Thyroid gland (tissue), 4 donors: ENCODE results near the gene DTNB. TPM values are rescaled to one million over a fixed set of nuclear protein-coding genes. Genes with fewer than 3 reads are reported as not detected.
"Not testable (repeated sequence)": the region's sequence is repeated elsewhere in the genome, so short reads cannot be mapped to it uniquely, and the experiment has no call there.

Source experiments
- DNase-seq, 2 donors: peaks; one replicate each; pipeline ENCODE4 v3.0.0-alpha.2; 2019
- H3K27ac ChIP-seq, 3 donors: fragments of 200-600 bp; sonication (generic); 1 replicate in 2 of 3; 2 replicates in 1 of 3; pipeline ENCODE4 v1.5.1; 2016 to 2019; ENCODE audit warnings: mild to moderate bottlenecking in 1 of 3, moderate library complexity in 1 of 3
- H3K27me3 ChIP-seq: fragments of 200-600 bp; sonication (generic); one replicate; pipeline ENCODE4 v1.5.1; 2019
- H3K36me3 ChIP-seq, 2 donors: fragments of 200-600 bp; sonication (generic); one replicate each; pipeline ENCODE4 v1.5.1; 2016 to 2019
- H3K4me1 ChIP-seq, 2 donors: fragments of 200-600 bp; sonication (generic); one replicate each; pipeline ENCODE4 v1.5.1; 2017 to 2019
- H3K4me3 ChIP-seq, 3 donors: fragments of 200-600 bp; sonication (generic); replicated peaks in 1 of 3; 1 replicate in 2 of 3; 2 replicates in 1 of 3; pipeline ENCODE4 v1.5.1; 2016; ENCODE audit warnings: mild to moderate bottlenecking in 1 of 3
- H3K9me3 ChIP-seq: fragments of 200-600 bp; sonication (generic); one replicate; pipeline ENCODE4 v1.5.1; 2017
- POLR2A ChIP-seq, 2 donors: fragments of 450-650 bp; IDR thresholded peaks; one replicate each; pipeline ENCODE4 v1.6.1; 2017; ENCODE audit warnings: antibody characterized with exemption in 2 of 2, mild to moderate bottlenecking in 2 of 2, moderate library complexity in 1 of 2
- WGBS, 2 donors: methylation state at CpG; one replicate each; pipeline ENCODE4 v1.1.5; 2017; 5-methylcytosine and 5-hydroxymethylcytosine counted together
- intact Hi-C: fragments of 100-400 bp; cut with DNase I; formaldehyde crosslinking; loops from one replicate; pipeline ENCODE4 v1.15.1; 2023
- total RNA-seq, 4 donors: library from RNA; depleted of rRNA; stranded (reverse); fragments of >200 nt; gene quantifications; one replicate each; pipeline ENCODE4 v1.2.3, GENCODE V29; 2016
- TF ChIP-seq, protein P1 (sequence below), 6 experiments: fragments of 200-600 bp in 3 of 6; fragments of 450-650 bp in 3 of 6; sonication (generic) in 3 of 6; IDR thresholded peaks; one replicate each; pipeline ENCODE4 v1.5.1; 2016 to 2019; ENCODE audit warnings: antibody characterized with exemption in 6 of 6, mild to moderate bottlenecking in 2 of 6, inconsistent platforms in 1 of 6, moderate library complexity in 1 of 6

The DTNB gene
- total RNA-seq, 4 donors from 2014 or later = 38.9 to 75.2 (median 55.5) TPM

DNA sequence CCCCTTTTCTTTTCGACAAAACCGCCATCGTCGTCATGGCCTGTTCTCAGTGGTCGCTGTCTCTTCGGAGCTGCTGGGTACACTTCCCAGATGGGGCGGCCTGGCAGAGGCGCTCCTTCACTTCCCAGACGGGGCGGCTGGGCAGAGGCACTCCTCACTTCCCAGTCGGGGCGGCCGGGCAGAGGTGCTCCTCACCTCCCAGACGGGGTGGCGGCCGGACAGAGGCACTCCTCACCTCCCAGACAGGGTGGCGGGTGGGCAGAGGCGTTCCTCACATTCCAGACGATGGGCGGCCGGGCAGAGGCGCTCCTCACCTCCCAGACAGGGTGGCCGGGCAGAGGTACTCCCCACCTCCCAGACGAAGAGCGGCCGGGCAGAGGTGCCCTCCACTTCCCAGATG lies 138.9 kb downstream of the DTNB start:
- 99% methylated on average over 20 to 21 of the region's 26 CpGs for WGBS, 2 donors
- H3K27me3 ChIP-seq = no peaks in the 10 kb centered on the region
- DNase-seq = no peak

DNA sequence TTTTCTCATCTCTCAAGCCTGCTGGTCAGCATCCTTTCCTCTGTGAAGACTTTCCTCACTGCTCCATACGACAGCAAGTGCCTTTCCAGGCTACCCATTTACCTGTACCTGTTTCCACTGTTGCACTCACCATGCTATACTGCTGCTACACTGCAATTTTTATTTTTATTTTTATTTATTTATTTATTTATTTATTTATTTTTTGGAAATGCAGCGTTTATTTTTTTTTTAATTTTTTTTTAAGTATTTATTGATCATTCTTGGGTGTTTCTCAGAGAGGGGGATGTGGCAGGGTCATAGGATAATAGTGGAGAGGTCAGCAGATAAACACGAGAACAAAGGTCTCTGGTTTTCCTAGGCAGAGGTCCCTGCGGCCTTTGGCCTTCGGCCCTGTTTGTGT lies 139.6 kb downstream of the DTNB start:
- DNase-seq, intact Hi-C loops, H3K27me3 ChIP-seq, H3K36me3 ChIP-seq, H3K9me3 ChIP-seq, H3K4me3 ChIP-seq, H3K4me1 ChIP-seq, H3K27ac ChIP-seq: not testable (repeated sequence)
- WGBS, 2 donors = 78 to 83% methylated on average over 5 of the region's 5 CpGs

More for the DNA sequence above, 138.9 kb downstream of the DTNB start:
- no peaks in the 10 kb centered on the region for H3K36me3 ChIP-seq
- H3K4me1 ChIP-seq = peaks cover 0 to 5% of the 10 kb centered on the region in 2 donors
- TF ChIP-seq, protein P1, sequence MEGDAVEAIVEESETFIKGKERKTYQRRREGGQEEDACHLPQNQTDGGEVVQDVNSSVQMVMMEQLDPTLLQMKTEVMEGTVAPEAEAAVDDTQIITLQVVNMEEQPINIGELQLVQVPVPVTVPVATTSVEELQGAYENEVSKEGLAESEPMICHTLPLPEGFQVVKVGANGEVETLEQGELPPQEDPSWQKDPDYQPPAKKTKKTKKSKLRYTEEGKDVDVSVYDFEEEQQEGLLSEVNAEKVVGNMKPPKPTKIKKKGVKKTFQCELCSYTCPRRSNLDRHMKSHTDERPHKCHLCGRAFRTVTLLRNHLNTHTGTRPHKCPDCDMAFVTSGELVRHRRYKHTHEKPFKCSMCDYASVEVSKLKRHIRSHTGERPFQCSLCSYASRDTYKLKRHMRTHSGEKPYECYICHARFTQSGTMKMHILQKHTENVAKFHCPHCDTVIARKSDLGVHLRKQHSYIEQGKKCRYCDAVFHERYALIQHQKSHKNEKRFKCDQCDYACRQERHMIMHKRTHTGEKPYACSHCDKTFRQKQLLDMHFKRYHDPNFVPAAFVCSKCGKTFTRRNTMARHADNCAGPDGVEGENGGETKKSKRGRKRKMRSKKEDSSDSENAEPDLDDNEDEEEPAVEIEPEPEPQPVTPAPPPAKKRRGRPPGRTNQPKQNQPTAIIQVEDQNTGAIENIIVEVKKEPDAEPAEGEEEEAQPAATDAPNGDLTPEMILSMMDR (IDR thresholded peaks at IDR 0.05) = no peak
- no peak for TF ChIP-seq POLR2A (IDR thresholded peaks at IDR 0.05)
- H3K9me3 ChIP-seq = no peaks in the 10 kb centered on the region
- H3K4me3 ChIP-seq = no peak overlapping the region
- intact Hi-C loops = no loop called here
- no peak overlapping the region for H3K27ac ChIP-seq

DNA sequence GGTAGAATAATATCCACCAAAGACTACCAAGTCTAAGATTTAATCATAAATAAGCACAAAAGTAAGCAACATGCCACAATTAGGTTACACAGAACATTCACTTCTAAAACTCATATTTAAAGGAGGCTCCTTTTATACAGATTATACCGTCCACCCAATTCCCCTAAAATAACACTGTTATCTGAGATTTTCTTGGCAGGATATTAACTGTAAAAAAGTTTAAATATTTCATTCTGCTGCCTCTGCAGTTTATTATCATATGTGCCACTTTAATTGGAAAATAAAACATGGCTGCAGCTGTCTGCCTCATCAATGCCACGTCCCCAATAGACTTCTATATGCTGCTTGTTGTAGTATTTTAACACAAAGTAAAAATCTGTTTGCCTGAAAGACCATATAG lies 140.9 kb downstream of the DTNB start:
- Histone ChIP-seq H3K27ac (no peak overlapping the region), H3K4me3 (no peak overlapping the region), H3K36me3 (no peaks in the 10 kb centered on the region), H3K27me3 (no peaks in the 10 kb centered on the region), H3K9me3 (no peaks in the 10 kb centered on the region), H3K4me1 (peaks cover 0 to 3% of the 10 kb centered on the region in 2 donors)
- TF ChIP-seq POLR2A (IDR thresholded peaks at IDR 0.05) = no peak
- TF ChIP-seq, protein P1 (IDR thresholded peaks at IDR 0.05) = no peak
- DNase-seq = no peak
- intact Hi-C loops = no loop called here
- 73 to 81% methylated on average over 2 of the region's 2 CpGs for WGBS, 2 donors

DNA sequence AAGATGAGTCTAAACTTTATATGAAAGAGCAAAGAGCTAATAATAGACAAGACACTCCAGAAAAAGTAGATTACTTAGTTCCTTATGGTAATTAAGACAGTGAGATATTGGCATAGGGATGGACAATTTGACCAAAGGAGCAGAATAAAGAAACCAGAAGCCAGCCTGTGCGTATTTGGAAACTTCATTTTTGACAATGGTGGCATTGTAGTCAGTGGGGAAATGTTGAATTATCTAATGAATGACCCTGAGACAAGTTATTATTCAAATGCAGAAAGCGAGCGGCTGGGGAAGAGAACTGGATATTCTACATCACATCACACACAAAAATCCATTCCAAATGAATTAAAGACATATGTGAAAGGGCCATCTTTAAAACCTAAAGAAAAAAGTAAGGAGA lies 144.3 kb downstream of the DTNB start:
- H3K27ac ChIP-seq = no peak overlapping the region
- 96 to 98% methylated on average over 3 of the region's 3 CpGs for WGBS, 2 donors
- DNase-seq = no peak
- H3K36me3 ChIP-seq = no peaks in the 10 kb centered on the region
- TF ChIP-seq POLR2A (IDR thresholded peaks at IDR 0.05) = no peak
- TF ChIP-seq, protein P1 (IDR thresholded peaks at IDR 0.05) = no peak
- no peaks in the 10 kb centered on the region for H3K4me1 ChIP-seq
- intact Hi-C loops = loop anchor here (10.0 kb wide), 2 partner anchors 154 to 184 kb away; partner anchors contain the start of gene DNMT3A
- no peak overlapping the region for H3K4me3 ChIP-seq
- H3K27me3 ChIP-seq = no peaks in the 10 kb centered on the region
- H3K9me3 ChIP-seq = no peaks in the 10 kb centered on the region

DNA sequence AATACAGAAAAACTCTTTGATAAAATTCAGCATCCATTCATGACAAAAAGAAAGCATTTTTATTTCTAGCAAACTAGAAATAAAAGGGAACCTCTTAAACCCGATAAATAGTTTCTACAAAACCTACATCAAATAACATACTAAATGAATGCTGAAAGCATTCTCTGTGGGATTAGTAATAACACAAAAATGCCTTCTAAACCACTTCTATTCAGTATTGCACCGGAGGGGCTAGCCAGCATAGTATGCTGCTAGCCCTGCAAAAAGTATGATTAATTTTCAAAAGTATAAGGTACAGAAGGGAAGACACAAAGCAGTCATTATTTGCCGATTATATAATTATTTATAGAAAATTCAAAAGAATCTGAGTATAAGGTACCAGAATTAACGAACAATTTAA lies 145.2 kb downstream of the DTNB start:
- no peak for DNase-seq
- WGBS, 2 donors = 90 to 93% methylated on average over 4 of the region's 4 CpGs
- no peak overlapping the region for H3K27ac ChIP-seq
- no peaks in the 10 kb centered on the region for H3K36me3 ChIP-seq
- H3K4me3 ChIP-seq = no peak overlapping the region
- H3K27me3 ChIP-seq = no peaks in the 10 kb centered on the region
- TF ChIP-seq, protein P1 (IDR thresholded peaks at IDR 0.05) = no peak
- no peak for TF ChIP-seq POLR2A (IDR thresholded peaks at IDR 0.05)
- H3K9me3 ChIP-seq = no peaks in the 10 kb centered on the region
- H3K4me1 ChIP-seq = no peaks in the 10 kb centered on the region
- intact Hi-C loops = loop anchor here (10.0 kb wide), 2 partner anchors 153 to 183 kb away; partner anchors contain the start of gene DNMT3A

DNA sequence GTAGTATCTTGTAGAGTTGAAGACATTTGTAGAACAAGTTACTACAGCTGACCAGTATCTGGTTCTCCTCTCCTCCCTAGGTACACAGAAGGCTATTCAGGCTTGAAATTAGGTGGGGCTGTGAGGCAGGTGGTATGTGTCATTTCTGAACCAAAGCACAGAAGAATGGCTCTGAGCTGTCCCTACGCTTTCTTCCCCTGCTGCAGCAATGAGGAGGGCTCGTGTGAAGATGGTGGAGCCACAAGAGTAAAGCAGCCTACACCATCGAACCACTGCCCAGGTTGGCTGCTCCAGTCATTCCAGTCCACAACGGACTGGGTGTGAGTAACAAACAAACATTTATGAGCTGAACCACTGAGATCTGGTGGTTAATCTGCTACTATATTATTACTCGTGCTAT lies 148.9 kb downstream of the DTNB start:
- no peak for TF ChIP-seq POLR2A (IDR thresholded peaks at IDR 0.05)
- TF ChIP-seq, protein P1 (IDR thresholded peaks at IDR 0.05) = no peak
- Histone ChIP-seq H3K4me3 (no peak overlapping the region), H3K36me3 (no peaks in the 10 kb centered on the region), H3K27ac (no peak overlapping the region), H3K27me3 (no peaks in the 10 kb centered on the region), H3K9me3 (no peaks in the 10 kb centered on the region), H3K4me1 (peaks cover 0 to 6% of the 10 kb centered on the region in 2 donors)
- intact Hi-C loops = loop anchor here (10.0 kb wide), 2 partner anchors 150 to 180 kb away; partner anchors contain the start of gene DNMT3A
- no peak for DNase-seq
- WGBS, 2 donors = 94 to 97% methylated on average over 5 of the region's 5 CpGs
